Kidney epithelial cell (primary cell): ENCODE results near the gene ENSA. TPM values are rescaled to one million over a fixed set of nuclear protein-coding genes. Genes with fewer than 3 reads are reported as not detected.
"Not testable (repeated sequence)": the region's sequence is repeated elsewhere in the genome, so short reads cannot be mapped to it uniquely, and the experiment has no call there.

Source experiments
- DNase-seq: peaks from one replicate; pipeline ENCODE4 v3.0.0-alpha.2; 2010; ENCODE audit warnings: low read depth
- H3K27me3 ChIP-seq: 2 replicates; pipeline ENCODE4 v1.6.0; 2011; ENCODE audit warnings: low read length; ENCODE audit not compliant: control insufficient read depth, insufficient read depth
- H3K36me3 ChIP-seq: 2 replicates; pipeline ENCODE4 v1.5.1; 2011; ENCODE audit warnings: low read length; ENCODE audit not compliant: control insufficient read depth, insufficient read depth
- H3K4me3 ChIP-seq: 2 replicates; pipeline ENCODE4 v1.5.1; 2011; ENCODE audit warnings: low read depth, mild to moderate bottlenecking, control low read depth, low read length
- total RNA-seq: library from RNA; depleted of rRNA; stranded (reverse); fragments of >200 nt; gene quantifications from 2 replicates; pipeline ENCODE4 v1.2.3, GENCODE V29; 2015
- TF ChIP-seq, protein P1 (sequence below): IDR thresholded peaks from 2 replicates; pipeline ENCODE4 v1.5.1; 2011; ENCODE audit warnings: mild to moderate bottlenecking, moderate library complexity, low read length, control low read depth, inconsistent platforms; ENCODE audit not compliant: insufficient read depth, poor library complexity, severe bottlenecking

The ENSA gene
- total RNA-seq, 1 donor from 2014 or later: 80.9 TPM

DNA sequence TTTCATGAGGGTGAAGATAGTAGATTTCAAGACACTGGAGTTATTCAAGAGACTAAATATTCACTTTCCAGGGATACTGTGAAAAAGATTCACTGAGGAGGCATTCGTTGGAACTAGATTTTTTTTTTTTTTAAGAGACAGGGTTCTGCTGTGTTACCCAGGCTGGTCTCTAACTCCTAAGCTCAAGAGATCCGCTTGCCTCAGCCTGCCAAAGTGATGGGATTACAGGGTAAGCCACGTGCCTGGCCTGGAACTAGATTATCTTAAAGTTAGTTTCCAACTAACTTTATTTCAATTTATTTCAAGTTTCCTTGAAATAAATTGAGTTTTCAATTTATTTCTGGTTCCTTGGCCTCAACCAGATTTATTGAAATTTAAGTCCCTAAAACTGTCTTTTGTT lies 25.7 kb downstream of the ENSA start:
- DNase-seq: no peak
- no peak overlapping the region for H3K4me3 ChIP-seq
- no peaks in the 10 kb centered on the region for H3K27me3 ChIP-seq
- TF ChIP-seq, protein P1, sequence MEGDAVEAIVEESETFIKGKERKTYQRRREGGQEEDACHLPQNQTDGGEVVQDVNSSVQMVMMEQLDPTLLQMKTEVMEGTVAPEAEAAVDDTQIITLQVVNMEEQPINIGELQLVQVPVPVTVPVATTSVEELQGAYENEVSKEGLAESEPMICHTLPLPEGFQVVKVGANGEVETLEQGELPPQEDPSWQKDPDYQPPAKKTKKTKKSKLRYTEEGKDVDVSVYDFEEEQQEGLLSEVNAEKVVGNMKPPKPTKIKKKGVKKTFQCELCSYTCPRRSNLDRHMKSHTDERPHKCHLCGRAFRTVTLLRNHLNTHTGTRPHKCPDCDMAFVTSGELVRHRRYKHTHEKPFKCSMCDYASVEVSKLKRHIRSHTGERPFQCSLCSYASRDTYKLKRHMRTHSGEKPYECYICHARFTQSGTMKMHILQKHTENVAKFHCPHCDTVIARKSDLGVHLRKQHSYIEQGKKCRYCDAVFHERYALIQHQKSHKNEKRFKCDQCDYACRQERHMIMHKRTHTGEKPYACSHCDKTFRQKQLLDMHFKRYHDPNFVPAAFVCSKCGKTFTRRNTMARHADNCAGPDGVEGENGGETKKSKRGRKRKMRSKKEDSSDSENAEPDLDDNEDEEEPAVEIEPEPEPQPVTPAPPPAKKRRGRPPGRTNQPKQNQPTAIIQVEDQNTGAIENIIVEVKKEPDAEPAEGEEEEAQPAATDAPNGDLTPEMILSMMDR: no peak
- no peaks in the 10 kb centered on the region for H3K36me3 ChIP-seq

DNA sequence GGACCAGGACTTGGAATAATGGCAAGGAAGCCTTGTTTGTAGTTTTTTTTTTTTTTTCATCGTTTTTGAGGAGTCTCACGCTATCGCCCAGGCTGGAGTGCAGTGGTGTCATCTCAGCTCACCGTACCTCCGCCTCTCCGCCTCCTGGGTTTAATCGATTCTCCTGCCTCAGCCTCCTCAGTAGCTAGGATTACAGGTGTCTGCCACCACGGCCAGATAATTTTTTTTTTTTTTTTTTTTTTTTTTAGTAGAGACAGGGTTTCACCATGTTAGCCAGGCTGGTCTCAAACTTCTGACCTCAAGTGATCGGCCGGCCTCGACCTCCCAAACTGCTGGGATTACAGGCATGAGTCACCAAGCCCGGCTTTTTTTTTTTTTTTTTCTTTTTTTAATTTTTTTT lies 27.0 kb downstream of the ENSA start:
- not testable (repeated sequence) for H3K4me3 ChIP-seq, H3K36me3 ChIP-seq, DNase-seq, H3K27me3 ChIP-seq

DNA sequence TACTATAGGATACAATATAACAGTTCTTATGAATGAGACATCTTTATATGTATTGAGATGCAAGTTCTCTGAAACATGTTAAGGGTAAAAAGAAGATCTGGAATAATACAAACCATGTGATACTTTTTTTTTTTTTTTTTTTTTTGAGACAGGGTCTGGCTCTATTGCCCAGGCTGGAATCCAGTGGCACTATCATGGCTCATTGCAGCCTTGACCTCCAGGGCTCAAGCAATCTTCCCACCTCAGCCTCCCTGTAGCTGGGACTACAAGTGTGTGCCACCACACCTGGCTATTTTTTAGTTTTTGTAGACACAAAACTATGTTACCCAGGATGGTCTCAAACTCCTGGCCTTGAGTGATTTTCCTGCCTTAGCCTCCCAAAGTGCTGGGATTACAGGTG lies 27.9 kb downstream of the ENSA start:
- no peaks in the 10 kb centered on the region for H3K36me3 ChIP-seq
- H3K27me3 ChIP-seq: no peaks in the 10 kb centered on the region
- H3K4me3 ChIP-seq: no peak overlapping the region
- TF ChIP-seq, protein P1: no peak
- DNase-seq: no peak

DNA sequence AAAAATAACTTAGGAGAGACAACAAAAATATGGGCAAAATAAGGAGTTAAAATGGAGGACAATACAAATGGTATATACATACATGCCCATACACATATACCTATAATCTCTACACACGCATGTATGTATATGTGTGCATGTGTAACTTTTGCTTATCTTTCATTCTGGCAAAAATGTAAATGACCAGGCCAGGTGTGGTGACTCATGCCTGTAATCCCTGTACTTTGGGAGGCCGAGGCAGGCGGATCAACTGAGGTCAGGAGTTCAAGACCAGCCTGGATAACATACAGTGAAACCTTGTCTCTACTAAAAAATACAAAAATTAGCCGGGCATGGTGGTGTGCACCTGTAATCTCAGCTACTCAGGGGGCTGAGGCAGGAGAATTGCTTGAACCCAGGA lies 31.1 kb downstream of the ENSA start:
- H3K4me3 ChIP-seq, H3K36me3 ChIP-seq, DNase-seq, H3K27me3 ChIP-seq: not testable (repeated sequence)

DNA sequence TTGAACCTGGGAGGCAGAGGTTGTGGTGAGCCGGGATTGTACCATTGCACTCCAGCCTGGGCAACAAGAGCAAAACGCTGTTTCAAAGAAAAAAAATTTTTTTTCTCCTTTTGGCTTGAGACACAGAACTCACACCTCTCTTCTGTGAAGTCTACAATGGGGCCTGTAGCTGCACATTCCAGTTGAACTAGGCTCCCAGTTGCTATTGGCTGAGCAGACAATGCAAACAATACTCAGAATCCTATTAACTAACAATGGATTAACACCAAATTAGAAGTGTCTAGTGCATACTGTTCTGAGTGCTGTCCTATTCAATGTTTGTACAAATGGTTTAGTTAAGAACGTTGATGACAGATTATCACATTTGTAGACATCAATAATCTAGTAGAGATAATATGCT lies 32.4 kb downstream of the ENSA start:
- TF ChIP-seq, protein P1: no peak

DNA sequence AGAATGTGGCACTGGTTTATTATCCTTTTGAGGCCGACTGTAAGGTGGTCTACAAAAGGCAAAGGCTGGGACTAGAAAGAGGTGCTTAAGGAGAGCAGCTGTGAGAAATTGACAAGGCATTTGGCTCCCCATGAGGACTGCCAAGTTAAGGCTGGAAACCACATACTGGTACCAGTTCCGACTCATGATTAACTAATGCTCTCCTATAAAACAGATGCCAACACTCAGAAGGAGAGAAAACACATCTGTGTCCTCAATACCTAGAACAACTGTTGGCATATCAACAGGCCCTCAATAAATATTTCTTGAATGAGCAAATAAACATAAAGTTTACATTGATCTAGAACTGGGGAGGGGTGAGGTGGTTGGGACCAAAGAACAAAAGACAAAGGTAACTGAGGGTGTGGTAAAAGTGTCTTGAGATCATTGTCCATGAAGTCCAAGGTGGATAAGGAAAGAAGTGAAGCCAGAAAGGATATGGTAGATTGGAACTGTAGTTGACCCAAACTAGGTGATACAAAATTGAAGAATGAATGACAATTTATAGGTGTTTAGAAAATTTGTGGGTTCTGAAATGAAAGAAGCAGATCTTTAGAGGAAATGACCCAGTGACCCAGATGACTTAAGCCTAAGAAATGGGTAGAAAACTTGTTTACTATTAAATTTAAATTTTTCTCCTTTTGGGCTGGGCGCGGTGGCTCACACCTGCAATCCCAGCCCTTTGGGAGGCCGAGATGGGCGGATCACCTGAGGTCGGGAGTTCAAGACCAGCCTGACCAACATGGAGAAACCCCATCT lies 33.1 kb downstream of the ENSA start:
- no peaks in the 10 kb centered on the region for H3K27me3 ChIP-seq
- TF ChIP-seq, protein P1: no peak
- H3K36me3 ChIP-seq: no peaks in the 10 kb centered on the region
- no peak for DNase-seq
- no peak overlapping the region for H3K4me3 ChIP-seq

More for the DNA sequence above, 32.4 kb downstream of the ENSA start:
- H3K36me3 ChIP-seq: no peaks in the 10 kb centered on the region
- DNase-seq: no peak
- H3K27me3 ChIP-seq: no peaks in the 10 kb centered on the region
- no peak overlapping the region for H3K4me3 ChIP-seq

DNA sequence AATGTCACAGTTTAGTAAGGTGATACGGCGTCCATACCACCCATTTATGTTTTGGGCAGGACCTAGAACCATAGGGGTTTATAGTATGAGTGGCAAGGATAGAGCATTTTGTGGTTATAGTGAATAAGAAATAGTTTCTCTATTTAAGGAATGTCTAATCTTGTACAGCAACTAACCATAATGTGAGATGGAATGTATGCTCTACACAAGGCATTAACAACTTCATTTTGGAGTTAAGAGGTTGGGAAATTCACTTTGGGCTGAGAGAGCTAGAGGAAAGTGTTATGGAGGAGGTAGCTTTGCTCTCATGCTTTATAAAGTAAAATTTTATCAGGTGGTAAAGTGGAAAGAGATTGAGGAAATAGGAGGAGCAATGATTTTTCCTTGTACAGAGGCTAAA lies 47.0 kb downstream of the ENSA start:
- Histone ChIP-seq H3K4me3 (no peak overlapping the region), H3K36me3 (peaks cover 3% of the 10 kb centered on the region), H3K27me3 (no peaks in the 10 kb centered on the region)
- DNase-seq: no peak
- TF ChIP-seq, protein P1: no peak

DNA sequence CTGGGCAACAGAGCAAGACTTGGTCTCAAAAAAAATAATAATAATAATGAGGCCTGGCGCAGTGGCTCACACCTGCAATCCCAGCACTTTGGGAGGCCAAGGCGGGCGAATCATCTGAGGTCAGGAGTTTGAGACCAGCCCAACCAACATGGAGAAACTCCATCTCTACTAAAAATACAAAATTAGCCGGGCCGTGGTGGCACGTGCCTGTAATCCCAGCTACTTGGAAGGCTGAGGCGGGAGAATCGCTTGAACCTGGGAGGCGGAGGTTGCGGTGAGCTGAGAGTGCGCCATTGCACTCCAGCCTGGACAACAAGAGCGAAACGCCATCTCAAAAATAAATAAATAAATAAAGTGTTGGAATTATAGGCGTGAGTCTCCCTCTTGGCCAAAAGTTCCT lies 47.5 kb downstream of the ENSA start:
- DNase-seq, H3K36me3 ChIP-seq, H3K27me3 ChIP-seq, H3K4me3 ChIP-seq: not testable (repeated sequence)

DNA sequence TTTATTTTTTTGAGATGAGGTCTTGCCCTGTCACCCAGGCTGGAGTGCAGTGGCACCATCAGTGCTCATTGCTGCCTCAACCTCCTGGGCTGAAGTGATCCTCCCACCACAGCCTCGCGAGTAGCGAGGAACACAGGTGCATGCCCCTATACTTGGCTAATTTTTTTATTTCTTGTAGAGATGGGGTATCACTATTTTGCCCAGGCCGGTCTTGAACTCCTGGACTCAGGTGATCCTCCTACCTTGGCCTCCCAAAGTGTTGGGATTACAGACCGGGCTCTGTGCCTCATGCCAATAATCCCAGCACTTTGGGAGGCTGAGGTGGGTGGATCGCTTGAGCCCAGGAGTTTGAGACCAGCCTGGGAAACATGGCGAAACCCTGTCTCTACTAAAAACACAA lies 48.0 kb downstream of the ENSA start:
- H3K36me3 ChIP-seq, H3K27me3 ChIP-seq, H3K4me3 ChIP-seq, DNase-seq: not testable (repeated sequence)

DNA sequence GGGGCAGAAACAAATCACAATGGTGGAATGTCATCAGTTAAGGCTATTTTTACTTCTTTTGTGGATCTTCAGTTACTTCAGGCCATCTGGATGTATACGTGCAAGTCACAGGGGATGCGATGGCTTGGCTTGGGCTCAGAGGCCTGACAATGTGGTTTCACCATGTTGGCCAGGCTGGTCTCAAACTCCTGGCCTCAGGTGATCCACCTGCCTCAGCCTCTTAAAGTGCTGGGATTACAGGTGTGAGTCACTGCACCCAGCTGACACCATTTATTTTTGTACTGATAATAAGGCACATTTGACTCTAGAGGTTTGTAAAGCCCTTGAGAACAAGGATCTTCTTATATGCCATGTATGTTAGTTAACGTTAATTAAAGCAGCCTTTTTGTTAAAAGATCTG lies 48.4 kb downstream of the ENSA start:
- H3K27me3 ChIP-seq, H3K36me3 ChIP-seq, DNase-seq, H3K4me3 ChIP-seq: not testable (repeated sequence)
